TTC549 (cell line): ENCODE data around the gene RAB1B.

Experiments used
- FAIRE-seq: peaks from 2 replicates; lab custom pipeline; 2012; peaks lifted over from hg19 to GRCh38; lab: Jason Lieb, UNC

The RAB1B gene

DNA sequence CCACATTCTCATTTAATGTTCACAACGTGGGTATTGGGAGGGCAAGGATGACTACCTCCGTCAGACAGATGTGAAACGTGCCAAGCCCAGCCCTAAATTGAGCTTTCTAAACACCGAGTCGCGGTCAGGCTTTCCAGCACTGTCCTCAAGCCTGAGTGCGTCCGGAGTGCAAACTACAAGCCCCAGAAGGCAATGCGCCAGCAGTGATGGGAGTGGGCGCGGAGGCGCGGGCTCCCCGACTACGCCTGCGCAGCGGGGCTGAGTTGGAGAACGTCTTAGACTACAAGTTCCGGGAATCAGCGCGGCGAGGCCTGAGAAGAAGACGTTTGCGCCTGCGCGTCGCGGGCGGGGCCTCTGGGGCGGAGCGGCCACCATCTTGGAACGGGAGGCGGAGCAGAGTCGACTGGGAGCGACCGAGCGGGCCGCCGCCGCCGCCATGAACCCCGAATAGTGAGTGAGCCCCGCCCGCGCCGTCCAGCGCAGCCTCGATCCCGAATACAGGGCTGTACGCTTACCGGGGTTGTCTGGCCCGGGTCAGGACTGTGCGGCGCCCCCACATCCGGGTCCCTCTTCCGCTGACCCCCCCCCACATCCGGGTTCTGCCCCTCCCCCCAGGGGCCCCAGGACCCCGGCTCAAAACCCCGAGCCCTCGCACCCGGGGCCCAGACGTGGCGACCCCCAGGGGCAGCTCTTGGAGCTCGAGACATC is at the start of gene RAB1B:
Gene RAB1B, plus strand, starts transcription at position 396 of the 708 bp plus-strand sequence. Its CDS starts 41 bp downstream, at position 437.
- peak; percentile 88 for FAIRE-seq

DNA sequence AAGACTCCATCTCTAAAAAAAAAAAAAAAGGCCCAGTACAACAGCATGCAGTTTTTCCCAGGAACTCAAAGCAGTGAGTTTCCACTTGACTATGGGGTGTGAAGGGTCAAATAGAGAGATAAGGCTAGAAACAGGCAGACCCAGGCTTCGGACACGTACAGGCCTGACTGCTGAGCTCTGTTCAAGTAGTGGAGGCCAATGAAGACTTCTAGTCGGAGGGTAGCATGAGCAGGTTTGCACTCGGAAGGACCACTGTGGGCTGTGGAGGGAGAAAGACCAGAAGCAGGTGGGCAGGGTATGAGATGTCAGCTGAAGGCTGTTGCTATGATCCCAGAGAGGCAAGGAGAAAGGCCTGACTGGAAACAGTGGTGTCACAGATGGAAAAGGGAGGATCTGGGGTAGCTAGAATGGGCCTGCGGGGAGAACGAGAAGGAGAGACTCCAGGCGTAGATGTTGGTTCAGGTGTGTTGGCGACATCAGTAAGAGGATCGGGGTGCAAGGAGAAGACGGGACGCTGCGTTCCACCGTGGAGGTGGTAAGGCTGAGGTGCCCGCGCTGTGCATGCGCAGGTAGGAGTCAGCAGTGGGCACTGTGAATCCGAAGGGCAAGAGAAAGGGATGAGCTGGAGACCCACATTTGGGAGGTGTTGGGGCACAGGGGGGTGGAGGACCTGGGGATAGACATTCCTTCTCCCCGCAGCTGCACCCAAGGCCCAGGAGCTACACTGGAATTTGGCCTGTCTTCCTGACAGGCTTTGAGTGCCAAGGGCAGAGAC is 49.4 kb upstream of the RAB1B start:
- no peak for FAIRE-seq

DNA sequence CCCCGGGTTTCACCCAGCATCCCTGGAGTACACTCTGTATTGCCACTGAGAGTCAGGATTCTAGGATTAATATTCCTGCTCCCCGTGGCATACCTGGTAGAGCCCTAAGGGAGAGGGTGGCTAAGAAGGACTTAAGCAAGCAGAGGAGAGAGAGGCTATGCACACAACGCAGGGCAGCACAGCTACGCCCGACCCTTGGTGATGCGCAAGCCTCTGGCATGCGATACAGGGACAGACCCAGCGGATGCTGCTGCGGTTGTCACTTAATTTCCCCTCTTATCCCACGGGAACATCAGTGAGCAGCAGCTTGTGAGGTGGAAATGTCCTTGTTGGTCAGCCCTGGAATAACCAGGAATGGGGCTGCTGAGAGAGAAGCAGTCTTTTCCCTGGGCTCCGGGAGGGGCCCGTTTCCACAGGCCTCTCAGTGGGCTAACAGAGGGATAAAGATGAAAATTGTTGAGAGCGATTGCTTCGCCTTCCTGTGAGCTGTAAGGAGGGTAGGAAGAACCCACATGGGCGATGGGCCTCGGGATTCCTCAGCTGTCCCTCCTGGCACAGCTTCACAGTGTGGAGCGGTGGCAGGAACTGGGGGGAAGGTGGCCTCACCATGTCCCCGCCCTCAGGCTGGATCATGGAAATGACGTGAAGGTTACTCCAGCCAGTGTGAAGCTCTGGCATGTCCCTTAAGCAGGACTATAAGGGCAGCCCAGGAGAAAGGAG is 48.4 kb upstream of the RAB1B start:
- no peak for FAIRE-seq

DNA sequence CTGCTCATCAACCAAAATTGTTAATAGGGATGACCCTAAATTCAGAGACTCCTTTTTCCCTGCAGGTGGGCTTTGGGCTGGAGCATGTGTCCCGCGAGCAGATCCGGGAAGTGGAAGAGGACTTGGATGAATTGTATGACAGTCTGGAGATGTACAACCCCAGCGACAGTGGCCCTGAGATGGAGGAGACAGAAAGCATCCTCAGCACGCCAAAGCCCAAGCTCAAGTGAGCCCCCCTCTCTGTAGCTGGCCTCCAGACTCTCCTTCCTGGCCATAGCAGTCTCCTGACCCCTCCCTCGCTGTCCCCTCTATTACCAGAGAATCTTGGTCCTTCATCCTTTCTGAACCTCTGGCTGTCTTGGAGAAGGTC is 47.9 kb upstream of the RAB1B start:
- FAIRE-seq: no peak

DNA sequence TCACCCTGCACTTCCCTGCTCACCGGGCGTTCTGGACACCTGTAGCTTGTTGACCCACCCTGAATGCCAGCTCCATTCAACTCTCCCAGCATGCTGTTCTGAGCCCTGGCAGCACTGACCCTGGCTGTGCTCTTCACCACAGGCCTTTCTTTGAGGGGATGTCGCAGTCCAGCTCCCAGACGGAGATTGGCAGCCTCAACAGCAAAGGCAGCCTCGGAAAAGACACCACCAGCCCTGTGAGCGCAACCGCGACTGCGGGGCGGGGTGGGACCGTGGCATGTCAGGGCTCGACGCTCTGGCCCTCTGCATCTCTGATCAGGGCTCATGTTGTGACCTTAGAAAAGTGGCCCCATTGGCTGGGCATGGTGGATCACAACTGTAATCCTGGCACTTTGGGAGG is 47.4 kb upstream of the RAB1B start:
- no peak for FAIRE-seq

DNA sequence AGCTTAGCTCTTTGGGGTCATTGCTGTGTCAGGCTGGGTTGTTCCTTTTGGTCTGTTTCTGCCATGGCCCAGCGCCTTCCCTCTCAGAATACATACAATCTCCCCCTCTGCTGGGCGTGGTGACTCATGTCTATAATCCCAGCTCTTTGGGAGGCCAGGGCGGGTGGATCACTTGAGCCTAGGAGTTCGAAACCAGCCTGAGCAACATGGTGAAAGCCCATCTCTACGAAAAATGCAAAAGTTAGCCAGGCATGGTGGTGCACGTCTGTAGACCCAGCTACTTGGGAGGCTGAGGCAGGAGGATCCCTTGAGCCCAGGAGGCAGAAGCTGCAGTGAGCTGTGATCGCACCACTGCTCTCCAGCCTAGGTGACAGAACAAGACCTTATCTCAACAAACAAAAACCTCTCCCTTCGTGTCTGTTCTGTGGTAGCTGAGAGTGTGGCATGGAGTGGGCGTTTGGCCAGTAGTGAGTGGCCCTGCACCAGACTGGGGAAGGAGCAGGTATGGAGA is 46.7 kb upstream of the RAB1B start:
- no peak for FAIRE-seq

DNA sequence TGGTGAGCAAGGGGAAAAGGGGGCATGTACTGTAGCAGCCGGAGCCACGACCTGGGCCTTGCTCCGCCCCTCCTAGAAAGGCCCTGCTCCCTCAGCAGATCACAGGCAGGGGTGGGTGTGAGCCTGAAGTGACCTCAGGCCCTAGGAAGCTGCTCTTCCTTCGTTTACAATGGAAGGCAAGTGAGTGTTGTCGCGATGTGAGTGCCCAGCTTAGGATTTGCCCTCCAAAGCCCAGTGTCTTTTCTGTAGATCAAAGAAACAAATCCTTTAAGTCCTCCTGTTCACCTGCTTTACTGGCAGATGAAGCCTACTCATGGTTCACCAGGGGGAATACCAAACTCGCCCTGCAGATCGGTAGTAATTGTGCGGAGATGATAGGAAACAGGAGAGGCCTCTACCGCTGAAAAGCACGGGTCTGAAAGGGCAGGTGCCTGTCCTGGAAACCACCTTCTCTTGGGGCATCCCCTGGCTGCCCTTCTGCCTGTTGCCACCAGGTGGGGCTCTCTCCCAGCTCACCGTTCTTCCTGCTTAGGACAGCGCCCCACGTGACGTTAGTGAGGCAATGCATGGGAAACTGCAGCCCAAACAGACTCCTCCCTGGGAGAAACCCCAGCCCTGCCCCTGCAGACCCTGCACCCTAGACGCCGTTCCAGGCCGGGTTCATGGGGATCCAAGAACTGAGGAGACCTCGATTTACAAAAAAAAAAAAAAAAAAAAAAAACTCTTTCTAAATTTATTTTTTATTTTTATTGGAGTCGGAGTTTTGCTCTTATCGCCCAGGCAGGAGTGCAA is 45.9 kb upstream of the RAB1B start:
- FAIRE-seq: no peak

DNA sequence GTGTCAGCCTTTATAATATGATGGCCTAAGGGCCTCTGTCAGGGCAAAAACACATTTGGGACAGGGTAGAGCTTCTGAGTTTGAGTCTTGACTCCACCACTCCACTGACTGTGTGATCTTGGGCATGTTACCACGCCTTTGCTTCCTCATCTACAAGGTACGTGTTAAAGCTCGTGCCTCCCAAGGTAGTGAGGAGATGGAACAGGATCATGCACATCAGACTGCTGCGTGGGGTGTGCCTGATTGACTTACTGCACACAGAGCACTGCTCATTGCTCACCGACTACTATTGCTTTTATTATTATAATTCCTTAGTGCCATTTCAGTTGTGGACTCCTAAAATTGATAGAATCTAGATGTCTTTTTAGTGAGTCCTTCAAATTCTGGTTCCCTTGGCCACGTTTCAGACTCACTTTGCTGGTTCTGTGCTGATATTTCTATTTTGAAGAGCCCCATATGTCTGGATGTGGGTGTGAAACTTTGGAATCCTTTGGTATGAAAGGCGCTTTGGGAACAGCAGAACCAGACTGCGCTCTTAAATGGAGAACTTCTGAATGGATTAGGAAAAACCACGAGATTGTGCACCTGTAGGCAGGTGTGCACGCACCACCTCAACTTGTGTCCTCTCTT is 44.1 kb upstream of the RAB1B start:
- FAIRE-seq: no peak

DNA sequence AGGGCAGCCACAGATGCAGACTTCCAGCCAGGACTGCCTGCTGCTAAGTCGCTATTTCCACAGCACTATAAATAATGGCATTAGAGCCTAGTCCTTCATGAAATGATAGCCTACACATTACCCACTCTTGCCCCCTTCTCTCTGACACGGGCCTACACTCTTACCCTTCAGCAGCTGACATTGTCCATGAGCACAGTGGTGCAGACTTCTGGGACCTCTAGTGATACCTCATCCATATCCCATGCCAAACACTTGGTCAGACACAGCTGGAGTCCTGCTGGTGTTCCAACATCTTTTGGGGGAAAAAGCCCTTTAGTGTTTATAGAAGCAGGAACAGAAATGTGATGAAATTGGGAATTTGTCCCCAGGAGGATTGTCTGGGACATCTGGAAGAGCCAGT is 43.4 kb upstream of the RAB1B start:
- no peak for FAIRE-seq

DNA sequence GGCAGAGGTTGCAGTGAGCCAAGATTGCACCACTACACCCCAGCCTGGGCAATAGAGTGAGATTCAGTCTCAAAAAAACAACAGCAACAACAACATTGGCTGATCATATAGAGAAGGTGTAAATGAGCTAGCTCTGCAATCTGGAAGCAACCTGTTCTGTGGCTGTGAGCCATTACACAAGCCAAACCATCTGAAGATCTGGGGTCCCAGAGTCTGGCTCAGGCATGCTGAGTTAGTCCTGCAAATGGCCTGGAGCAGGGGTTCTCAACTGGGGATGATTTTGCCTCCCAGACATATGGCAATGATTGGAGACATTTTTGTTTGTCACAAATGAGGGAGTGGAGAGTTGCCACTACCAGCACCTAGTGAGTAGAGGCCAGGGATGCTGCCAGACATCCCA is 42.3 kb upstream of the RAB1B start:
- FAIRE-seq: no peak

DNA sequence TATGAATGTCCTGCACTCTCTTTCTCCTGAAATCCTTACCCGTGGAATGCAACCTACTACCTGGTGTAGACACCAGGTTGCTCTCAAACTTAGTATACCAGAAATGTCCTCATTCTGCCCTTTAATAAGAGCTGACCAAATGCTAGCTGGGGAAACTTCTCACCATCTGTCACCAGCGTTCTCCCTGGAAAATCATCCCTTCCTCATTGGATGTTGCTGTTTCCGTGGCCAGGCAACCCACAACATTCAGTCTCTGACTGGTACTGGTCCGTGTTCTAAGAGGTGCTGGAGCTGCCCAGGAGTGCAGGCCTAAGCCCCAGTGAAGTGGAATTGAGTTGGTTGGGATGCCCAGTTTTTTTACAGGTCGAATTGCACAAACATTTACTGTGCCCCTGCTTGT is 40.7 kb upstream of the RAB1B start:
- no peak for FAIRE-seq

DNA sequence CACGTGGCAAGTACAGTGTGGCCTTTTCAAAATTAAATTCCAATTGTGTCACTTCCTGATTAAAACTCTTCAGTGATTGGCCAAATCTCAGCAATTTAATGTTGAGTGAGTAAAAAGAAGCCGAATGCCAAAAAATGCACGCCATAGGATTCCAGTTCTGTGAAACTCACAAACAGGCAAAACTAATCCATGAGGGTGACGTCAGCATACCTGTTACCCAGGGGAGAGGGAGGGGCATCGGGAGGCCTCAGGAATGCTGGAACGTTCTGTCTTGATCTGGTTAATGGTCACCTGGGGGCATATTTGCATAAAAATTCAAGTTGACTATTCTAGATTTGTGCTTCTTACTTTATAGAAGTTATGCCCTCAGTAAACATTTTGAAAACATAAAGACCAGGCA is 39.9 kb upstream of the RAB1B start:
- no peak for FAIRE-seq

DNA sequence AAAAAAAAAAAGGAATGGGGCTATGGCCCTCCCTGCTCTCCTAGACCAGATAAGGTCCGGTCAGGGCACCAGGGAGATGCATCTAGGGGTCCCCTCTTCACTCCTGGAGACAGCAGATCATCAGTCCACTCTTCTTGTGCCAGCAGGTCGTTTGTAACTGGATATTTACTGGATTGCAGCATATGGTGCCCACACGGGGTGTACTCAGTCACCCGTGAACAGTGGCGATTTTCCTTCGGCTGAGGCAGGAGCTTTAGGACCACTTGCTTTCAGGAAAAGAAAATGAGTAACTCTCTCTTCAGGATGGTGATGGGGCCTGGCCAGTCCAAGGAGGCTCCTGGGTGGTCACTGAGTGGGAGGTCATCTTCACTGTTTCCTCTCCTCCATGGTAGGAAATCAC is 38.3 kb upstream of the RAB1B start:
- no peak for FAIRE-seq

DNA sequence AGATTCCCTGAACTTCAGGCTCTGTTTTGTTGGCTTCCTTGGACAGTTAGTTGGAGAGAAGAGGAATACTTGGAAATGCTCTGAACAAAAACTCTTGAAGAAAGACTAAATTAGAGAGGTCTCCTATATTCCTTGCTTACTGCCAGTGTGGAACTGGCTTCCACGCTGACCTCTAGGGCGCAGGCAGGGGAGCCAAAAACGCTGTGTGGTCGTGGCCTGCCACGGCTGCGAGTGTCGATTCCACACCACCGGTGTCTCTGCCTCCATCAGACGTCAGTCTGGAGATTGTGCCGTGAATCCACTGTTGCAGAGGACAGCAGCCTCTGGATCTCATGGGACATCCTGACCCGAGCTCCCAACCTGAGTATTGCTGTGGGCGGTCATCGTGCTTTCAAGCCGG is 37.5 kb upstream of the RAB1B start:
- FAIRE-seq: no peak

DNA sequence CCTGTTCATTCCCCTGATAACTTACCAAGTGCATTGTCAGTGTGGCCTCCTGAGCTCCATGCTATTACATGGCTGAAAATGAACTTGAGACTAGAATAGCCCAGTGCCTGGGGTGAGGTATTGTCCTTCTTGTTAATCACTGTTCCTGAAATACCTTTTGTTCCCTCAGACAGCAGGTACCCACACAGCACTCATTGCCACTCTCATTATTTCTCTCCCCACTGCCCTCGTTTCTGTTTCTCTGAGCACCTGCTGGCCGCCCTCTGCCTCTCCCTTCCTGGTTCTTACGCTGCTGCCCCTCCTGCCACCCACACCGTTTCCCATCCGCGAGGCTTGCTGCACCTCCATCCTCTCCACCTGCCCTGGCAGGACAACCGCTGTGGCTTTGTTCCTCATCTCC is 36.9 kb upstream of the RAB1B start:
- no peak for FAIRE-seq

DNA sequence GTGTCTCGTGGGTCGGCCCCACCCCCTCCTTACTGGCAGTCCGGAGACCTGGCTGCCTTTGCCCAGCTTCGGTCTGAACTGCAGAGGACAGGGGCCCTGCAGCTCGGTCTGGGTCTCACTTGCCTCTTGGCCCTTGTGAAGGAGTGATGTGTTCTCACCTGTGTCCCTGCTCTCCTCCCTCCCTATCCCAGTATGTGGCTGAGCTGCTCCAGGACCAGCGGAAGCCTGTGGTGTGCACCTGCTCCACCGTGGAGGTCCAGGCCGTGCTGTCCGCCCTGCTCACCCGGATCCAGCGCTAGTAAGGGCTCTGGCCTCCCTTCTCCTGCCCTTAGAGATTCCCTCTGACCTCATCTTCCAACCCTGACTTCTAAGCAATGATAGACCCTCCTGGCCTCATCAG is 35.7 kb upstream of the RAB1B start:
- no peak for FAIRE-seq

DNA sequence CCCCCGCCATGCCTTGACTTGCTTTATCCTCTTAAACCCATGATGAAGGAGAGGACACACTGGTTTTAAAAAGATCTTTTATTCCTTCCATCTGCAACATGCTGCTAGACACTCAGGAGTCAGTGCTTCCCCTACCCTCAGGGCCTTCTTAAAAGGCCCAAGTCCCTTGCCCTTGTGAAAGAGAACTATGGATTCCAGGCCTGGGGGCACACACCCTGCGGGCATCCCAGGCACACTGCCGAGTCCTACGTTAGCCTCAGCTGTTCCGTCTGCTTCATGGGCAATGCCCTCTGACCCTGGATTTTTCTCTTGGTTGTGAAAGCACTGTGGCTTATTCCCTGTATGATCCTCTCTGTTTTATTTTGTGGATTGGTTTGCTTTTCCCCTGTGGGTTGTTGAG is 35.1 kb upstream of the RAB1B start:
- FAIRE-seq: no peak

DNA sequence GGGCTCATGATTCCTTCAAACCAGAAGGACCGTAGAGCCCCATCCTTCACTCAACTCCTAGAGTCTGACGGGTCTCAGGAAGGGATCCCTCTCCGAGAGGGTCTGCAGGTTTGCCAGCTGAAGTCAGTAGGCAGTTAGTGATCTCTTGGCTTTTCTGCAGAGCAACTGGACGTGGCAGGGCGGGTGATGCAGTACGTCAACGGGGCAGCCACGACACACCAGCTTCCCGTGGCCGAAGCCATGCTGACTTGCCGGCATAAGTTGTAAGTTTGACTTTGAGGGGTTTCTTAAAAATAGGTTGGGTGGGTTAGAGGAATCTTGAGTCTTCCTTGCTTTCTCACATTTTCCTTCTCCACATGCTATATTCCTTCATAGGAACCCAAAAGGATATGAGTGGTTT is 33.3 kb upstream of the RAB1B start:
- no peak for FAIRE-seq

DNA sequence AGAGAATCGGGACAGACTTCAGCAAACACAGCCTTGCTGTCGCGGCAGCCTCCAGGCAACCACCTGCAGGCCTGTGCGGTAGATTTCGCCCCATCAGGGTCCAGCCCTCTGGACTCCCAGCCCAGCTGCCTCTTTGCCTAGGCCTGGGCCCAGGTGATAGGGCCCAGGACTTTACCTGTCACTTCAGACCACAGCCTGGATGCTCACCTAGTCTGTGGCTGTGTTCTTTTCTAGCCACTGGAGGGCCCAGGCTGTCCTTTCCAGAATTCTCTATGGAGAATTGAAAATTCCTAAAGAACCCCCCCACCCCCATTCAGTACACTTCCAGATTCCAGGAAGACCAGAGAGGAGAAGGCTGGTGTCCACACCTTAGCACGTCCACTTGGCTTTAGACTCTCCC is 30.6 kb upstream of the RAB1B start:
- no peak for FAIRE-seq

DNA sequence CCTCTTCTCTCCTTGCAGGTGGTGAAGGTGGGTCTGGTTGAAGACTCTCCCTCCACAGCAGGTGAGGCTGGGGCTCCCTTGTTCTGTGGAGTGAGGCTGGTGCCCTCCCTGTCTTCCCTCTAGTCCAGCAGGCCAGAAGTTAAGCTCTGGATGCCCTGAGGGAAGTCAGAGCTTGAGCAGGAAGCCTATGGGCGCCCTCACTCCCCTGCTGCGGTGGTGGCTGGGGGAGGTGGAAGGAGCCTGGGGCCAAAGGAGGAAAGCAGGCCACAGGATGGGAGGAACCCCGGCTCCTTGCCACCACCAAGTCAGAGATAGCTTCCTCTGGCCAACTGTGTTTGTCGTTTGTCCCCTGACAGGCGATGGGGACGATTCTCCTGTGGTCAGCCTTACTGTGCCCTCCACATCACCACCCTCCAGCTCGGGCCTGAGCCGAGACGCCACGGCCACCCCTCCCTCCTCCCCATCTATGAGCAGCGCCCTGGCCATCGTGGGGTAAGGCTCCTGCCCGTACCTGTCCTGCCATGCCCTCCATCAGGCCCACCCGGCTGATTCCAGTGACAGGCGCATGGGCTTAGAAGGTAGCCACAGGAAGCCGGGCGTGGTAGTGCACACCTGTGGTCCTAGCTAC is 29.5 kb upstream of the RAB1B start:
- no peak for FAIRE-seq

DNA sequence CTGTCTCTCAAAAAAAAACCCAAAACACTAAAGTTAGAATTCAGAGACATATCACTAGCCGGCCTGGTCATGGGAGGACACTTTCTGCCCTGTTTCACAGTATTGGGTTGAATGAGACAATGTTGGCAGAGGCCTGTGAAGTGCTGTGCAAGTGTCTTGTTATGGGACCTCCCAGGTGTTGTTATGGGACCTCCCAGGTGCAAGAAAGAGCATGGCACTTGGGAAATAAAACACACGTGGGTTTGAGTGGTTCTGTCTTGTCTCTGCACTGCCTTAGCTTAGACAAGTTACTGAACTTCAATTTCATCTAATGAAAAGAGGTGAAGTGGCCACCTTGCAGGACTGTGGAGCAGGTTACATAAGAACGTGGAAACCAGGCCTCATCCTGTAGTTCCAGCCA is 28.9 kb upstream of the RAB1B start:
- FAIRE-seq: no peak
